HFFc6 (cell line): ENCODE results near the gene FAF1. TPM values are rescaled to one million over a fixed set of nuclear protein-coding genes. Genes with fewer than 3 reads are reported as not detected.
"Not testable (repeated sequence)": the region's sequence is repeated elsewhere in the genome, so short reads cannot be mapped to it uniquely, and the experiment has no call there.

ENCODE experiments used
- DNase-seq: peaks from one replicate; pipeline ENCODE4 v3.0.0-alpha.2; 2018
- H3K27ac Mint-ChIP-seq: 2 replicates; pipeline ENCODE4 v1.8.0; 2020; ENCODE audit warnings: mild to moderate bottlenecking, mixed read lengths
- H3K27me3 Mint-ChIP-seq: 2 replicates; pipeline ENCODE4 v1.8.0; 2021; ENCODE audit warnings: mild to moderate bottlenecking, moderate library complexity, mixed read lengths; ENCODE audit not compliant: insufficient read depth
- H3K36me3 Mint-ChIP-seq: 2 replicates; pipeline ENCODE4 v1.8.0; 2021; ENCODE audit warnings: low read depth, mixed read lengths
- H3K4me1 Mint-ChIP-seq: 2 replicates; pipeline ENCODE4 v1.8.0; 2020; ENCODE audit warnings: low read depth, mixed read lengths
- H3K4me3 Mint-ChIP-seq: 2 replicates; pipeline ENCODE4 v1.8.0; 2020; ENCODE audit warnings: mild to moderate bottlenecking, moderate library complexity, mixed read lengths
- H3K9me3 Mint-ChIP-seq: 2 replicates; pipeline ENCODE4 v1.8.0; 2020; ENCODE audit warnings: mild to moderate bottlenecking, mixed read lengths
- total RNA-seq, 6 experiments: library from RNA; stranded (reverse); fragmentation: NEBNext Ultra II Directional; extraction: Animal tissue kit (Norgen Biotek cat#: 25700); gene quantifications; 2 replicates in 1 of 6; 3 replicates in 5 of 6; pipeline ENCODE4 v1.2.3, GENCODE V29; 2021
- TF ChIP-seq, protein P1 (sequence below): fragments of 200-600 bp; sonication (generic); IDR thresholded peaks from 2 replicates; pipeline ENCODE4 v1.5.0; 2021; ENCODE audit warnings: antibody characterized with exemption, mild to moderate bottlenecking

Gene FAF1
- total RNA-seq, 6 experiments from 2014 or later: 60.1 to 79.1 (median 67.8) TPM

DNA sequence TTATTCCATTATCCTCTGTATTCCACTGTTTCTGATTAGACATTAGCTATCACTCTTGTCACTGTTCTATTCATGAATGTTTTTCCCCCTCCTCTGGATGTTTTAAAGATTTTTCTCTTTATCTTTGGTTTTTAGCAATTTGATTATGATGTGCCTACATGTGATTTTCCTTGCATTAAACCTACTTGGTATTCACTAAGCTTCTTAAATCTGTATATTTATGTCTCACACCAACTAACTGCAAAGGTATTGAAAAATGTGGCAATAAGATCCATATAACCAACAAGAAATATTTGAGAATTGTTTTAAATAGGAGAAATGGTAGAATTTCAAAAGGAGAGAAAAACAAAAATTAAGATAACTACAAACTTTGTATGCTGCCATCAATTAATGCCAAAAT, 25.2 kb downstream of the FAF1 start:
- Mint-ChIP-seq H3K9me3 (no peaks in the 10 kb centered on the region), H3K4me3 (no peak overlapping the region), H3K27me3 (no peaks in the 10 kb centered on the region; the same call in 1 of the 2 replicates), H3K4me1 (peaks cover 26% of the 10 kb centered on the region), H3K27ac (no peak overlapping the region), H3K36me3 (no peaks in the 10 kb centered on the region)
- TF ChIP-seq, protein P1, sequence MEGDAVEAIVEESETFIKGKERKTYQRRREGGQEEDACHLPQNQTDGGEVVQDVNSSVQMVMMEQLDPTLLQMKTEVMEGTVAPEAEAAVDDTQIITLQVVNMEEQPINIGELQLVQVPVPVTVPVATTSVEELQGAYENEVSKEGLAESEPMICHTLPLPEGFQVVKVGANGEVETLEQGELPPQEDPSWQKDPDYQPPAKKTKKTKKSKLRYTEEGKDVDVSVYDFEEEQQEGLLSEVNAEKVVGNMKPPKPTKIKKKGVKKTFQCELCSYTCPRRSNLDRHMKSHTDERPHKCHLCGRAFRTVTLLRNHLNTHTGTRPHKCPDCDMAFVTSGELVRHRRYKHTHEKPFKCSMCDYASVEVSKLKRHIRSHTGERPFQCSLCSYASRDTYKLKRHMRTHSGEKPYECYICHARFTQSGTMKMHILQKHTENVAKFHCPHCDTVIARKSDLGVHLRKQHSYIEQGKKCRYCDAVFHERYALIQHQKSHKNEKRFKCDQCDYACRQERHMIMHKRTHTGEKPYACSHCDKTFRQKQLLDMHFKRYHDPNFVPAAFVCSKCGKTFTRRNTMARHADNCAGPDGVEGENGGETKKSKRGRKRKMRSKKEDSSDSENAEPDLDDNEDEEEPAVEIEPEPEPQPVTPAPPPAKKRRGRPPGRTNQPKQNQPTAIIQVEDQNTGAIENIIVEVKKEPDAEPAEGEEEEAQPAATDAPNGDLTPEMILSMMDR: no peak
- no peak for DNase-seq

DNA sequence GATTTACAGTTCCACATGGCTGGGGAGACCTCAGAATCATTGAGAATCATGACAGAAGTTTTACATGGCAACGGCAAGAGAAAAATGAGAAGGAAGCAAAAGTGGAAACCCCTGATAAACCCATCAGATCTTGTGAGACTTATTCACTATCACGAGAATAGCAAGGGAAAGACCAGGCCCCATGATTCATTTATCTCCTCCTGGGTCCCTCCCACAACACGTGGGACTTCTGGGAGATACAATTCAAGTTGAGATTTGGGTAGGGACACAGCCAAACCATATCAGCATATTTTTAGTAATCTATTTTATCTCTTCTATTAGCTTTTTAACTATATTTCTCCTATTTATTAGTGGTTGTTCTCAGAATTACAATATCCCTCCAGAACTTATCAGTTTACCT, 26.3 kb downstream of the FAF1 start:
- H3K27ac Mint-ChIP-seq, H3K36me3 Mint-ChIP-seq, H3K9me3 Mint-ChIP-seq, H3K27me3 Mint-ChIP-seq, H3K4me3 Mint-ChIP-seq, DNase-seq: not testable (repeated sequence)
- peaks cover 28% of the 10 kb centered on the region for H3K4me1 Mint-ChIP-seq

DNA sequence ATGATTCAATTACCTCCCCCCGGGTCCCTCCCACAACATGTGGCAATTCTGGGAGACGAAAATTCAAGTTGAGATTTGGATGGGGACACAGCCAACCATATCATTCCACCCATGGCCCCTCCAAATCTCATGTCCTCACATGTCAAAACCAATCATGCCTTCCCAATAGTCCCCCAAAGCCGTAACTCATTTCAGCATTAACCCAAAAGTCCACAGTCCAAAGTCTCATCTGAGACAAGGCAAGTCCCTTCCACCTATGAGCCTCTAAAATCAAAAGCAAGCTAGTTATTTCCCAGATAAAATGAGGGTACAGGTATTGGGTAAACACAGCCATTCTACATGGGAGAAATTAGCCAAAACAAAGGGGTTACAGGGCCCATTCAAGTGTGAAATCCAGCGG, 28.0 kb downstream of the FAF1 start:
- not testable (repeated sequence) for H3K36me3 Mint-ChIP-seq, H3K27ac Mint-ChIP-seq

DNA sequence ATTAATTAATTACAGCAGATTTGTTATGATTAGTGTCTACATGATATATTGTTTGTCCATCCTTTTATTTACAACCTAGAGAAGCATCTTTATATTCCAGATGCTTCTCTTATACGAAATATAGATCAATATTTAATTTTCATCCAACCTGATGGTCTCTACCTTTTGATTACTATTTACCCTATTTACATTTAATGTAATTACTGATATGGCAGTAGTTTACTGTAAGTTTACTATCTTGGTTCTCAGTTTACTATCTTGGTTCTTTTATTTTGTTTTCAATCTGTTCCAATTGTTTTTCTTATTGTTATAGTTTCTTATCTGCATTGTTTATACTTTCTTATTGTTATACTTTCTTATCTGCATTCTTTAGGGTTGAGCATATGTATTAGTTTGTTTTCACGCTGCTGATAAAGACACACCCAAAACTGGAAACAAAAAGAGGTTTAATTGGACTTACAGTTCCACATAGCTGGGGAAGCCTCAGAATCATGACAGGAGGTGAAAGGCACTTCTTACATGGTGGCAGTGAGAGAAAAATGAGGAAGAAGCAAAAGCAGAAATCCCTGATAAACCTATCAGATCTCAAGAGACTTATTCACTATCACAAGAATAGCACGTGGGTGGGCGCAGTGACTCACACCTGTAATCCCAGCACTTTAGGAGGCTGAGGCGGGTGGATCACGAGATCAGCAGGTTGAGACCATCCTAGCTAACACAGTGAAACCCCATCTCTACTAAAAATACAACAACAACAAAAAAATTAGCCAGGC, 28.9 kb downstream of the FAF1 start:
- no peak overlapping the region for H3K27ac Mint-ChIP-seq
- no peaks in the 10 kb centered on the region for H3K27me3 Mint-ChIP-seq
- H3K36me3 Mint-ChIP-seq: no peaks in the 10 kb centered on the region
- TF ChIP-seq, protein P1: no peak
- H3K4me1 Mint-ChIP-seq: peaks cover 21% of the 10 kb centered on the region
- no peaks in the 10 kb centered on the region for H3K9me3 Mint-ChIP-seq
- no peak for DNase-seq
- H3K4me3 Mint-ChIP-seq: no peak overlapping the region

More for the DNA sequence above, 28.0 kb downstream of the FAF1 start:
- not testable (repeated sequence) for H3K4me3 Mint-ChIP-seq, H3K27me3 Mint-ChIP-seq, H3K9me3 Mint-ChIP-seq, DNase-seq
- peaks cover 28% of the 10 kb centered on the region for H3K4me1 Mint-ChIP-seq

DNA sequence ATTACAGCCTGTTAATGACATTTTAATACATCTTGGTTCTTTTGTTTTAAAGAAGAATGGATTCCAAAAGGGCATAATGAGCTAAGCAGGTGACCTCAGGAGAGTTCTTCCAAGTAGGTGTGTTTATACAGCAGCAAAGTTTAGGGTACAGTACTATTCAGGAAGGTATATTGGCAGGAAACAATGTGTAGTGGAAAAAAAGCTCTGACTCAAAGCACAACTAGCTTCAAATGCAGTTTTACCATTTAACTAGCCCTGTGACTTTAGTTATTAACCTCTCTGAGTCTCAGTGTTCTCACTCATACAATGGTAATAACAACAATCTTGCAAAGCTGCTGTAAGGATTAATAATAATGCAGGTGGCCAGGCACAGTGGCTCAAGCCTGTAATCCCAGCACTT, 29.9 kb downstream of the FAF1 start:
- Mint-ChIP-seq H3K4me3 (no peak overlapping the region), H3K27me3 (no peaks in the 10 kb centered on the region), H3K9me3 (no peaks in the 10 kb centered on the region), H3K4me1 (peaks cover 12% of the 10 kb centered on the region), H3K27ac (no peak overlapping the region), H3K36me3 (no peaks in the 10 kb centered on the region)
- DNase-seq: no peak
- TF ChIP-seq, protein P1: no peak

DNA sequence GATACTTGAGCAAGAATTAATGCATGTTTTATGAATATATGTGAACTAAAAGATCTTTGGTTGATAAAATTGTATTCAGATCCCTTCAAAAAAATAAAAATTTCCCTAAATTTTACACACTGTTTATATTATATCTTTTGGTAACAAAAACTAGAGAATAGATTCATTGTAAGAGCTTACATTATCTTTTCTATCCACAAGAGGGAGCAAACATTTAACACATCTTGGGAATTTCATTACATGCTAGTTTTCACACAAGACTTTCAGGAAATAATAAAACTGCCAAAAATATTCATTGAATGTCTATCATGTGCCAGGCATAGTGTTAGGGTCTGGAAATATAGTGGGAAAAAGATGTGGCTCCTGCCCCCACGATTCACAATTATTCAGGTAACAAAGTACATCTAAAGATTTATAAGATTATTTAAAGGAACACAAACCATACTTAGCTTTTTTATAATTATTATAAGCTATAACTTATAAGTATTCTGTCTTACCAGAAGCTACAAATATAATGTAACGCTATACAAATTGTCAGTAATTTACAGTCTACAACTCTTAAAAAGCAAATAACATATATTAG, 30.6 kb downstream of the FAF1 start:
- Mint-ChIP-seq H3K27me3 (no peaks in the 10 kb centered on the region), H3K4me3 (no peak overlapping the region), H3K9me3 (no peaks in the 10 kb centered on the region), H3K4me1 (peaks cover 12% of the 10 kb centered on the region), H3K27ac (no peak overlapping the region), H3K36me3 (peaks cover under 1% of the 10 kb centered on the region; the same call in 1 of the 2 replicates)
- TF ChIP-seq, protein P1: peak; percentile 84
- peak; percentile 37 for DNase-seq
